Epithelial cell of proximal tubule (primary cell): ENCODE measurements around the gene SLC37A2. TPM values are rescaled to one million over a fixed set of nuclear protein-coding genes. Genes with fewer than 3 reads are reported as not detected.

ENCODE experiments used
- DNase-seq: peaks from one replicate; pipeline ENCODE4 v3.0.0-alpha.2; 2011; ENCODE audit warnings: low read depth
- H3K4me3 ChIP-seq: 2 replicates; pipeline ENCODE4 v1.5.1; 2011; ENCODE audit warnings: low read depth, mild to moderate bottlenecking, low read length
- CTCF ChIP-seq: conservative IDR thresholded peaks from 2 replicates; pipeline ENCODE4 v1.5.1; 2012; ENCODE audit warnings: low read depth, mild to moderate bottlenecking, low read length
- total RNA-seq: library from RNA; depleted of rRNA; stranded (reverse); fragments of >200 nt; gene quantifications from 2 replicates; pipeline ENCODE4 v1.2.3, GENCODE V29; 2015

SLC37A2 gene
- total RNA-seq, 1 donor from 2014 or later = 2.7 TPM

- no peak for TF ChIP-seq CTCF
- no peak for DNase-seq
- no peak overlapping the region for H3K4me3 ChIP-seq
Observed at GRCh38 chr11:125079151-125079877, 16.2 kb downstream of the SLC37A2 start.

- no peak for TF ChIP-seq CTCF
- DNase-seq = no peak
- H3K4me3 ChIP-seq = no peak overlapping the region
Observed at GRCh38 chr11:125079878-125080530, 16.9 kb downstream of the SLC37A2 start.

- TF ChIP-seq CTCF = no peak
- DNase-seq = no peak
- H3K4me3 ChIP-seq = no peak overlapping the region
Observed at GRCh38 chr11:125080531-125080911, 17.4 kb downstream of the SLC37A2 start.

GRCh38 chr11:125081098-125081798 is 18.1 kb downstream of the SLC37A2 start:
- H3K4me3 ChIP-seq = no peak overlapping the region
- TF ChIP-seq CTCF = no peak
- no peak for DNase-seq

GRCh38 chr11:125082040-125082439 is 18.9 kb downstream of the SLC37A2 start:
- DNase-seq = no peak
- no peak for TF ChIP-seq CTCF
- no peak overlapping the region for H3K4me3 ChIP-seq

- no peak overlapping the region for H3K4me3 ChIP-seq
Observed at GRCh38 chr11:125082611-125083311, 19.7 kb downstream of the SLC37A2 start.

More at GRCh38 chr11:125082611-125083311, 19.7 kb downstream of the SLC37A2 start:
- no peak for TF ChIP-seq CTCF
- no peak for DNase-seq
